SHP77 treated with DMSO at 0.1 percent for 48 hours (cell line): ENCODE data around the gene GSTM3.
"Not testable (repeated sequence)": the region's sequence is repeated elsewhere in the genome, so short reads cannot be mapped to it uniquely, and the experiment has no call there.

Experiments
- DNase-seq: peaks from one replicate; lab custom pipeline; 2025; lab: John Stamatoyannopoulos, UW

Gene GSTM3

DNA sequence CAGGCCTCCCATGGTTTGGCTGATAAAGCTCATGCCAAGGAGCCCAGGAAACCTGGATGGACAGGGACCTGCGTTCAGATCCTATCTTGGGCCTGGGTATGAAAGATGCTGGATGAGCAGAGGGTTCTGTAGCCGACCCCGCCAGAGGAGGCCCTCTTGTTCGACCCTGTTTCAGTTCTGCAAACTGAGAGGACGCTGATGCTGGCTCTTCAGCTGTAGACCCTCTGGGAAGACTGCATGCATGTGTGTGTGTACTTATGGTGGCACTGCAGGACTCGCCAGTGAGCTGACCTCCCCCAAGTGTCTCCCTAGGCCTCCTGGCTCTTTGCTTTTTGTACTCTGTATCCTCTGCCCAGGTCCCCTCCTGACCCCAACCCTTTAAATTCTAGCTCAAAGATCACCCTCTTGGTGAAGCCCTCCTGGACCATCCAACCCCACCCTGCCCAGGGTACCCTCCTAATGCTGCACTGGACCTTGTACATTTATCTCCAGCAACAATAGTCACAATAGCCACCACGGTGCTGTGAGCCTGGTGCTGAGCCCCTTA is 21.3 kb upstream of the GSTM3 start:
- DNase-seq, result no peak

DNA sequence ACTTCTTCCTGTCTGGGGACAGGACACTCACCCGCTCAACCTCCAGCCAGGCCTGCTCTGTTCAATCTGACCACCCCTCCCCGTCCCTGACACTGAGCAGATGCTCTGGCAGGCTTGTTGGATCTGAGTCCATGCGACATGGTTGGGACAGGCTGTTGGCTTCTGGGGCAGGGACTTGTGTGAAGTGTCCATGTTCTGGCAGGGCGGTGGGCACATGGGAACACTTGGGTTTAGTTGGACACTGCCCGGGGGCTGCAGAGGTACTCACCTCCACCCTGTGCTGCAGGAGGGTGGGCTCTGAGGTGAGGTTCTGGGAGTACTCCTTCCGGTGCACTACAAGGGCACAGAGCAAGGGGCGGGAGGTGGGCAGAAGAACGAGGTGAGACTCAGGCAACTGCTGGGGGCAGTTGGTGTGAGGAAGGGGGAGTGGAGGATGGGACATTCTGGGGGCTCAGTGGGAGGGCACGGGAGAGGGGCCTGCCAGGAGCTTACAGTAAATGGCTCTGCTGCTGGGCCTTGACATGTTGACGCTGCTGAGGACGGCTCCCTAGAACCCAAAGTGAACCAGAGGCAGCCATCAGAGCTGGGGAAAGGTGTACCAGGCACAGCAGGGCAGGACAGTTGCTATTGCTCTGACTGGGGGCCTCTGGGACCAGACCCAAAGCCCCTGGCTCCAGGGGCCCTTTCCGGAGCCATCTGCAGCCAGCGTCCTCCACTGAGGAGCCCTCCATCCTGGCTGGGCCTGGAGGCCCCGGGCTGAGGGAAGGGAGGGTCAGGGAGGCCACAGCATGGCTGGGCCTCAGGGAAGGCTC is 20.6 kb upstream of the GSTM3 start:
- DNase-seq, result no peak

DNA sequence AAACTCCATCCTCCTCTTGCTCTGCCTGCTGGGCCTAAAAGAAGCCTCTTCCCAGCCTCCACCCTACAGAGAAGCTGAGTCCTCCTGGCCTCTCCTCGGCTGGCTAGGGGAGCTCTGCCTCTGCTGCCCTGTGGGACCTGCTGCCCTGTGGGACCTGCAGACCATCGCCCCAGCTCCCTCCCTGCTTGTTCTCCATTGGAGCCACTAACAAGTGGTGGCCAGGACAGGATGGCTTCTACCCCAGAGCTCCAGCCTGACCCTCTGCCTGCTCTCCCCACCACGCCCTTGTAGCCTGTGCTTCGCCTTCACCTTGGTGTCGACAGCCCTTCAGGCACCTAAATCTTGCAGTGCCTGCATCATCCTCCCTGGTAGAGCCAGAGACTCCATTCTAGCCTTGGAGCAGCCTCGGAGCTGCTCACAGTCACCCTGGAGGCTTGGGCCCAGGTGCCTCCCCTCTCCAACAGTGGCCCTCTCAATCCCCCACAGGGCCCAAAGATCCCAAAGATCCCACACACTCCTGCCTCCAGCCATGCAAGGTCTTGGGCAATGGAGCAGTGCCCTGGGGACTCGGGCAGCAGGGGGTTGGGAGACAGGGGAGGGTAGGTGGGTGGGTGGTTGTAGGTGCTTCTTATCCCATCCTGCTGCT is 19.9 kb upstream of the GSTM3 start:
- no peak for DNase-seq

DNA sequence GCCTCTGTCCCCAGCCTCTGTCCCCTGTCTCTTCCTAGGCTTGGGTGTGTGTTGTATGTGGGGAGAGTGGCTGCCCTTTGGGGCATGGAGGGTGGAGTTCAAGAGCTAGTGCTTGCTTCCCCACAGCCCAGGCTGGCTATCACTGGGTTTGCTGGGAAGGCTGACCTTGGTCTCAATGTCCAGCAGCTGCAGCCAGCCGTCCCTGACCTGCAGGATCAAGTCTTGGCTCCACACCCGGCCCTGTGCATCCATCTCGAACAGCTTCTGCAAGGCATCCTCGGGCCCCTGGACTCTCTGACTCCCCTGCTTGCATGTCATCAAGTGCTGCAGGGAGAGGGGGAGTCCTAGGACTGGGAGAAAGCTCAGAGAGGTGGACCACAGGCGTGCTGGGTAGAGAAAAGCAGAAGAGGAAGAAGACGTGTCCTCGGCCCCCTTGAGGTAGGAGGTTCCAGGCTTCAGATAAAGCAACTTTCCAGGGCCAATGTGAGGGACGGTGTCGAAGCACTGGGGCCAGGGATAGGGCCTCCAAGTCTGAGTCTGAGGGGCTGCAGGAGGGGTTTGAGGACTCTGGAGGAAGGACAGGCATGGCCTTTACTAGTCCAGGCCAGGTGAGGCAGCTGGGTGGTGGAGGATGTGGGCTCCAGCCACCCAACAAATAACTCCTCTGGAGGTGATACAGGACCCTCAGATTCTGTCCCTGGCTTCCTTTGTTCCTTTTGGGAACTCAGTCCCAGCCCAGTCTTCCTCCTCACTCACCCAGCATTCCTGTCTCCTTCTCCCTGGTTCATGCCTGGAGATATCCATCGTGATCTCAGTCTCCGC is 18.9 kb upstream of the GSTM3 start:
- DNase-seq, result no peak

DNA sequence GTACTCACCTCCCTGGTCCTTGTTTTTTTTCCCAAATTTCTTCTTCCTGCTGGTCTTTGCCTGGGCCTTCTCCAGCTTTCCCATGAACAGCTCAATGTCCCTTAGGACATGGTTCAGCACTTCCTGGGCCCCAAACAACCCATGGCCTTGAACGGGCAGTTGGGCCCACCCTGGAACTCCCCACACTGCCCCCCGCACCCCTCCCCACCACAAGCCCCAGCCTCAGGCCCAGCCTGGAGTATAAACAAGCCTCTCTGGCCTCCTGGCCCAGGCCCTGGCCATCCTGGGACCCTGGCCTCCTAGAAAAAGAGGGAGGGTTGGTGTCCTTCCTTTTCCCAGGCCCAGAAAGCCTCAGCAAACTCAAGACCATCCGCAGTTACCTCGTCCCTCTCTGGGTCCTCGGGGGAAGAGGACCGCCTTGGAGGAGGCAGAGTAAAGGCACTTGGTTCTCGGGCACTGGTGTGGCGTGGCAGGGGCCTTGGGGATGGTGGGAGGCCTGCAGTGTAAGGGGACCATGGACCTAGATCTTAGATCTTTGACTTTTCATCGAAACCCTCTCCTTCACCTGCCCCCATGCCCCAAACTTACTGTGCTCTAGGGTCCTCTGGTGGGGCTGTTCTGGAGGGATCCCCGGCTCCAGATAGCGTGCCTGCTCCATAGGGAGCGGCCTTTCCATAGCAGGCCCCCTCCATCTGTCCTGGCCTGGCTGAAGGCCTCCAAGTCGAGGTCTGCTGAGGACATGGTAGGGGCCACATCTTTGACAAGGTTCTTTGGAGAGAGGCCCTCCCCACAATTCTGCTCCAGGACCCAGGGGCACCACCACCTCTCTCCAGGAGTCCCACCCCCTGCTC is 17.3 kb upstream of the GSTM3 start:
- DNase-seq, result no peak

DNA sequence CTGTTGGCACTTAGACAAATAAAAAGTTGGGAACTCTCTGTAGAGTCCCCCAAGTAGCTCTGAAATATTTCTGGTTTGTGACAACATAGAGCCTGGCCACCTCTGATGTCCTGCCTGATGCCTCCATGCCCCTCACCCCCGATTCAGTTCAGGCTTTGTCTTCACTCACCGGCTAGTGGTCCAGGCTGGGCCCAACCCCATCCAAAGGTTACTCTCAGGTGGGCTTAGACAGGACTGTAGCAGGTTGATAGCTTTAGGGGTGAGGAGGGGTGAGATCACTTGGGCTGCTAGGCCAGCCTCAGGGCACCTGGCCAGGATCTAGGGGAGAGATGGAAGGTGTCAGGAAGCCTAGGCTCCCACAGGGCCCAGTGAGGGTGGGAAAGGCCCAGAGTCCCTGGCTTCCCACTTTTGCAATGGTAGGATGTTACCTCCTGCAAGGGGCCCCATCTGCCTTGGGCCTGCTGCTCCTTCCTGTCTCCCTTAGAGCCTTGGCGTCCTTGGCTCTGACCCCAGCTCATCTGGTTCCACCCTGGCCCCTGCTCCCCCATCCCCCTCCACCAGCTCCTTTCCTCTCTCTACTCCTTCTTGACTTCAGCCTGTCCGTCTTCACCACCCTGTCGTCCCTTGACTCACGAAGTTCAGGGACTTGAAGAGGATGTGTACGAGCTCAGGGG is 16.1 kb upstream of the GSTM3 start:
- no peak for DNase-seq

DNA sequence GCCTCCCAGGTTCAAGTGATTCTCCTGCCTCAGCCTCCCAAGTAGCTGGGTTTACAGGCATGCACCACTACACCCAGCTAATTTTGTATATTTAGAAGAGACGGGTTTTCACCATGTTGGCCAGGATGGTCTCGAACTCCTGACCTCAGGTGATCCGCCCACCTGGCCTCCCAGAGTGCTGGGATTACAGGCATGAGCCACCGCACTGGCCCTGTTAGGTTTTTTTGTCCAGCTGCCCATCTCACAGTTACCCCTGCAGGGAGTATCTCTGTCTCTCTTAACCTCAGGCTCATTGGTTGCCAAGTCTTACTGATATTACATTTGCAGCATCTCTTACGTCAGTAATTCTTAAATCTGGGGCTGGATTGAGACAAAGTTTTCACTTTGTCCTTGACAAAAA is 15.5 kb upstream of the GSTM3 start:
- not testable (repeated sequence) for DNase-seq

DNA sequence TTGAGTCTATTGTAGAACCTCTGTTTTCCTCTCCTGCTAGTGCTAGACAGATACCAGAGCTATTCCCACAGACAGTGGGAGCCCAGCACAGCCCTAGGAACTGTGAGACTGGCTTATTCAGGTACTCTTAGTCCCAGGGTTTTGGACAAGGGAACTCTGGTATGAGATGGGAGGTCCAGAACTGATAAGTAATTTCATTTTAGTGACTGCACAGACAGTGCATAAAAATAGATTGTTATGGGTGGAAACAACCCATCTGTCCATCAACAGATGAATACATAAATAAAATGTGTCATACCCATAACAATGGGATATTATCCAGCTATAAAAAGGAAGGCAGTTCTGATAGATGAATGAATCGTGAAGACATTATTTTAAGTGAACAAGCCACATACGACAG is 13.9 kb upstream of the GSTM3 start:
- no peak for DNase-seq

GRCh38 chr1:109751531-109752260 is 10.9 kb upstream of the GSTM3 start:
- no peak for DNase-seq

GRCh38 chr1:109750920-109751319 is 10.1 kb upstream of the GSTM3 start:
- no peak for DNase-seq

DNA sequence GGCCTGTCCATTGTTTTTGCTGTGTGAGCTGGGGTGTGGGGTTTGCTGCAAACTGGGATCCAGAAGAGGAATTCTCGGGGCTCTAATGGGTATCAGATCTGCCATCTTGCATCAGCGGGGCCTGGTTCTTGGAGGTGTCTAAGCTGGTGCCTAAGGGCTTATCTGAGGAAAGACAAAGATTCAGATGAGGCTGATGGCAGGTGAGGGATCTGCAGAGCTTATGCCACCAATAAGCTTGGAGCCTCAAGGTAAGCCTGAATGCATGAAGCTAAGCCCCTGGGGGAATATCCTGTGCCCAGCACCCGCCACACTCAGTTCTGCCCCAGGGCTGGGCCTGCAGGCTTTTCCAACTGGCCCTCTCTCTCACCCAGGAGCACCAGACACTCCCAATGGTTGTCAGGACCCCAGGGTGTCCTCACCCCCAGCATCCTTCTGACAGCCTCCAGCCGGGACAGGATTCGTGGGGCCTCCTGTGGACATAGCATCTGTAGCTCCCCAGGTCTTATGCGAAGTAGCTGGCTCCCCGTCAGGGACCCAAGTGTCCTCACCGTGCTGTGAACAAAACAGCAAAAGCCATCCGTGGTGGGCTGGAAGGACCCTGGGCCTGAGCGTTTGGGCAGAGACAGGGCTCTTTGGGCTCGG is 9.5 kb upstream of the GSTM3 start:
- DNase-seq, result no peak

DNA sequence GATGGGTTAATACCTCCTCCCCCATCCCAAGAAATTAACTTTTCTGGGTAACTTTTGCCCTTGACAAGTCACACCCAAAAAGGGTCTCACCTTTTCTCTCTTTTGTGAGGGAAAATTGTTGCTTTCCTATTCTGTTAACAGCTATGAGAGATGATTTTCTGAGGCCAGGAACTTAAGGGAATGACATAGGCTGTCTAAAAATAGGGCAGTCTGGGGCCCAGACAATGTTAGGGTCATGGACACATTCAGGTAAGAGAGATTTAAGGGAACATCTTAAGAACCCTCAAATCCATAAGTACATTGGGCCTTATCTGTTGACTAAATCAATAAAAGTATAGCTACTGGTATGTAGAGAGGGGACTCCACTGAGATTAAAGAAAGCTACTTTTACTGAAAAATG is 8.4 kb upstream of the GSTM3 start:
- no peak for DNase-seq

DNA sequence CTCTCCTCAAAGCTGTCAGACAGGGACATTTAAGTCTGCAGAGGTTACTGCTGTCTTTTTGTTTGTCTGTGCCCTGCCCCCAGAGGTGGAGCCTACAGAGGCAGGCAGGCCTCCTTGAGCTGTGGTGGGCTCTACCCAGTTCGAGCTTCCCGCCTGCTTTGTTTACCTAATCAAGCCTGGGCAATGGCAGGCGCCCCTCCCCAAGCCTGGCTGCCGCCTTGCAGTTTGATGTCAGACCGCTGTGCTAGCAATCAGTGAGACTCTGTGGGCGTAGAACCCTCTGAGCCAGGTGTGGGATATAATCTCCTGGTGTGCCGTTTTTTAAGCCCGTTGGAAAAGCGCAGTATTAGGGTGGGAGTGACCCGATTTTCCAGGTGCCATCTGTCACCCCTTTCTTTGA is 7.5 kb upstream of the GSTM3 start:
- DNase-seq, result not testable (repeated sequence)

GRCh38 chr1:109739738-109740614 is 862 bp downstream of the GSTM3 start:
- DNase-seq, result no peak

- DNase-seq, result no peak
Measured at GRCh38 chr1:109733236-109733870, 7.5 kb downstream of the GSTM3 start.

GRCh38 chr1:109732390-109732881 is 8.4 kb downstream of the GSTM3 start:
- DNase-seq, result no peak

DNA sequence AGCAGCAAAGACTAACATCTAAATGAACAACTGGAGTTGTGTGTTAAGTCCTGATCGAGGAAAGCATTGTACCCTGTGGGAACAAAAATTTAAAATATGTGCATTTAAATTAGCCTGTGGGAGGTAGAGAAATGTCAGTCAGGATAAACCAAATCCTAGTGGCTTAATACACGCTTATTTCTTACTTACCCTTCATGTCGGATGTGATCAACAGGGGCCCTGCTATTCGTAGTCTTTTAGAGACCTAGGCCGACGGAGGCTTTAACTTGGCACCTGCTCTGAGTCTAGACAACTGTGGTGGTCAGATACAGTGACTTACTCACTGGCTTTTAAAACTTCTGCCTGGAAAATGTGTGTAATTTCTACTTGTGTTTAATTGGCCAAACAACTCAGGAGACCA is 10.2 kb downstream of the GSTM3 start:
- no peak for DNase-seq

GRCh38 chr1:109728870-109729269 is 12.0 kb downstream of the GSTM3 start:
- DNase-seq, result no peak
